H9 (cell line): ENCODE measurements around the gene BCAR1. TPM values are rescaled to one million over a fixed set of nuclear protein-coding genes. Genes with fewer than 3 reads are reported as not detected.

Source experiments
- DNase-seq: peaks from one replicate; pipeline ENCODE4 v3.0.0-alpha.2; 2017
- H2AFZ ChIP-seq: one replicate; pipeline ENCODE4 v1.6.1; 2013; ENCODE audit warnings: mild to moderate bottlenecking, low read length, control low read depth, moderate library complexity
- H2AK5ac ChIP-seq: 2 replicates; pipeline ENCODE4 v1.6.1; 2013; ENCODE audit warnings: low read length, control low read depth, mixed read lengths; ENCODE audit not compliant: insufficient read length
- H2BK120ac ChIP-seq: one replicate; pipeline ENCODE4 v1.6.1; 2013; ENCODE audit warnings: low read depth, mild to moderate bottlenecking, low read length, control low read depth, inconsistent platforms; ENCODE audit not compliant: poor library complexity, severe bottlenecking
- H2BK12ac ChIP-seq: 2 replicates; pipeline ENCODE4 v1.6.1; 2013; ENCODE audit warnings: low read length, control low read depth, mixed read lengths, low read depth; ENCODE audit not compliant: insufficient read length
- H2BK15ac ChIP-seq: 2 replicates; pipeline ENCODE4 v1.6.1; 2013; ENCODE audit warnings: low read depth, low read length, control low read depth
- H2BK20ac ChIP-seq: one replicate; pipeline ENCODE4 v1.6.1; 2013; ENCODE audit warnings: low read depth, mild to moderate bottlenecking, low read length, control low read depth, inconsistent platforms; ENCODE audit not compliant: poor library complexity, severe bottlenecking
- H2BK5ac ChIP-seq: 2 replicates; pipeline ENCODE4 v1.6.1; 2013; ENCODE audit warnings: low read length, control low read depth, mixed read lengths; ENCODE audit not compliant: insufficient read length
- H3K14ac ChIP-seq: 2 replicates; pipeline ENCODE4 v1.6.1; 2013; ENCODE audit warnings: low read length, control low read depth; ENCODE audit not compliant: insufficient read depth
- H3K18ac ChIP-seq: 2 replicates; pipeline ENCODE4 v1.6.1; 2013; ENCODE audit warnings: low read depth, mild to moderate bottlenecking, mixed read lengths, low read length, control low read depth; ENCODE audit not compliant: insufficient read length
- H3K23ac ChIP-seq: 2 replicates; pipeline ENCODE4 v1.6.1; 2013; ENCODE audit warnings: low read length, control low read depth, mixed read lengths, low read depth; ENCODE audit not compliant: insufficient read length
- H3K23me2 ChIP-seq: 2 replicates; pipeline ENCODE4 v1.6.1; 2013; ENCODE audit warnings: low read depth, mild to moderate bottlenecking, mixed read lengths, low read length, control low read depth; ENCODE audit not compliant: insufficient read length, poor library complexity, severe bottlenecking
- H3K27ac ChIP-seq: 2 replicates; pipeline ENCODE4 v1.5.1; 2013; ENCODE audit warnings: low read length, control low read depth, mixed read lengths, low read depth; ENCODE audit not compliant: insufficient read length
- H3K27me3 ChIP-seq: 2 replicates; pipeline ENCODE4 v1.6.1; 2013; ENCODE audit warnings: low read length, control low read depth, inconsistent platforms; ENCODE audit not compliant: insufficient read depth
- H3K4ac ChIP-seq: 2 replicates; pipeline ENCODE4 v1.6.1; 2013; ENCODE audit warnings: low read depth, mild to moderate bottlenecking, control low read depth, inconsistent platforms, low read length, moderate library complexity
- H3K4me1 ChIP-seq: 2 replicates; pipeline ENCODE4 v1.6.1; 2013; ENCODE audit warnings: low read length, control low read depth, inconsistent platforms; ENCODE audit not compliant: insufficient read depth
- H3K4me2 ChIP-seq: 2 replicates; pipeline ENCODE4 v1.6.1; 2013; ENCODE audit warnings: low read length, control low read depth, mixed read lengths; ENCODE audit not compliant: insufficient read length, insufficient read depth
- H3K56ac ChIP-seq: 2 replicates; pipeline ENCODE4 v1.6.1; 2013; ENCODE audit warnings: low read depth, mild to moderate bottlenecking, mixed read lengths, low read length, control low read depth; ENCODE audit not compliant: insufficient read length
- H3K79me1 ChIP-seq: 2 replicates; pipeline ENCODE4 v1.6.1; 2013; ENCODE audit warnings: low read depth, mild to moderate bottlenecking, moderate library complexity, low read length, control low read depth, inconsistent platforms; ENCODE audit not compliant: insufficient read depth, poor library complexity, severe bottlenecking
- H3K79me2 ChIP-seq: 2 replicates; pipeline ENCODE4 v1.6.1; 2013; ENCODE audit warnings: low read length, control low read depth, inconsistent platforms; ENCODE audit not compliant: insufficient read depth
- H3K9ac ChIP-seq: 2 replicates; pipeline ENCODE4 v1.6.1; 2013; ENCODE audit warnings: low read length, control low read depth, mixed read lengths; ENCODE audit not compliant: insufficient read length; ENCODE audit errors: extremely low read depth
- H3K9me3 ChIP-seq: one replicate; pipeline ENCODE4 v1.6.1; 2013; ENCODE audit warnings: low read depth, low read length, inconsistent platforms; ENCODE audit not compliant: control insufficient read depth
- H3T11ph ChIP-seq: one replicate; pipeline ENCODE4 v1.6.1; 2013; ENCODE audit warnings: mild to moderate bottlenecking, low read length, control low read depth, inconsistent platforms
- H4K20me1 ChIP-seq: one replicate; pipeline ENCODE4 v1.6.1; 2013; ENCODE audit not compliant: control insufficient read depth, insufficient read length, insufficient read depth
- H4K5ac ChIP-seq: 2 replicates; pipeline ENCODE4 v1.6.1; 2013; ENCODE audit warnings: low read depth, mild to moderate bottlenecking, mixed read lengths, low read length, control low read depth; ENCODE audit not compliant: insufficient read length
- H4K8ac ChIP-seq: replicated peaks from 2 replicates; pipeline ENCODE4 v1.6.1; 2013; ENCODE audit warnings: low read length, control low read depth, mixed read lengths, low read depth; ENCODE audit not compliant: insufficient read length
- H4K91ac ChIP-seq: 2 replicates; pipeline ENCODE4 v1.6.1; 2013; ENCODE audit warnings: low read depth, mild to moderate bottlenecking, moderate library complexity, mixed read lengths, low read length, control low read depth; ENCODE audit not compliant: insufficient read length
- H3K27ac Mint-ChIP-seq, 3 experiments: 2 replicates in 2 of 3; 3 replicates in 1 of 3; pipeline ENCODE4 v1.8.0; 2020 to 2021; ENCODE audit warnings: mixed read lengths in 3 of 3, mild to moderate bottlenecking in 1 of 3, moderate library complexity in 1 of 3
- H3K27me3 Mint-ChIP-seq: 2 replicates; pipeline ENCODE4 v1.8.0; 2021; ENCODE audit warnings: low read depth, mild to moderate bottlenecking, moderate library complexity, mixed read lengths
- H3K36me3 Mint-ChIP-seq, 3 experiments: 2 replicates in 2 of 3; 3 replicates in 1 of 3; pipeline ENCODE4 v1.8.0; 2020 to 2021; ENCODE audit warnings: low read depth in 3 of 3, mixed read lengths in 3 of 3; ENCODE audit not compliant: insufficient read depth in 1 of 3
- H3K4me1 Mint-ChIP-seq, 2 experiments: 2 replicates each; pipeline ENCODE4 v1.8.0; 2020; ENCODE audit warnings: mixed read lengths in 2 of 2
- H3K4me3 Mint-ChIP-seq, 2 experiments: 2 replicates in 1 of 2; 3 replicates in 1 of 2; pipeline ENCODE4 v1.8.0; 2020 to 2021; ENCODE audit warnings: mild to moderate bottlenecking in 2 of 2, mixed read lengths in 2 of 2, moderate library complexity in 1 of 2
- H3K9me3 Mint-ChIP-seq, 2 experiments: 2 replicates in 1 of 2; 3 replicates in 1 of 2; pipeline ENCODE4 v1.8.0; 2020; ENCODE audit warnings: mild to moderate bottlenecking in 2 of 2, mixed read lengths in 2 of 2, moderate library complexity in 1 of 2
- WGBS: extraction: QIAGEN DNeasy Blood & Tissue Kit; methylation state at CpG from one replicate; pipeline ENCODE4 v1.1.7; 2013; ENCODE audit warnings: missing lambda C conversion rate, low lambda C conversion rate, mixed read lengths; ENCODE audit not compliant: insufficient read length; ENCODE audit errors: extremely low coverage; 5-methylcytosine and 5-hydroxymethylcytosine counted together
- total RNA-seq: library from RNA; stranded (reverse); gene quantifications from 2 replicates; pipeline ENCODE4 v1.2.1, GENCODE V29; 2021
- TF ChIP-seq, protein P1 (sequence below): fragments of 200-600 bp; sonication (generic); conservative IDR thresholded peaks from 3 replicates; pipeline ENCODE4 v1.8.0; 2021; ENCODE audit warnings: antibody characterized with exemption, mild to moderate bottlenecking

Gene BCAR1
- total RNA-seq, 1 experiment from 2014 or later, result 97.1 TPM

DNA sequence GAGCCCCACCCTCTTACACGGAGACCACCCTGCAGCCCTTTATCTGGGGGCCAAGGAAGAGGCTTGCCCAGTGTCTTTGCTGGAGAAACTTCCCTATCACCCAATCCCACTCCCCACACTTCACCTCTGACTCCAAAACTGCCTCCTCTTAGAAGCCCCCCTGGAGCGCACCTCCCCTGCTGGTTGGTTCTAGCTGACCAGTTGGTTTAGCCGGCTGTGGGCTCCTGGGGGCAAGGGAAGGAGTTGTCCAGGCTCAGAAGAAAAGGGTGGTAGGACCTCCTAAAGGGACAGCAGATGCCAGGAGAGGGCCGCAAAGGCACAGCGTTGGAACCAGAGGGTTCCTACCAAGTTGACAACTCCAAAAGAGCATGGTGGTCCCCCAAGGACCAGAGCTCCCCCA is 2.0 kb downstream of the BCAR1 start:
- DNase-seq, result no peak
- H2BK120ac ChIP-seq, result no peak overlapping the region
- Mint-ChIP-seq H3K4me3 (peak overlapping the region; percentile 51 to 77; a peak in 3 of 5 replicates), H3K27me3 (no peaks in the 10 kb centered on the region; the same call in 1 of the 2 replicates), H3K4me1 (peaks cover 60 to 70% of the 10 kb centered on the region in 2 experiments), H3K36me3 (peaks cover 0 to 2% (median 2%) of the 10 kb centered on the region in 3 experiments; a peak in 1 of 7 replicates), H3K9me3 (no peaks in the 10 kb centered on the region), H3K27ac (no peak overlapping the region)
- no peak overlapping the region for H2AK5ac ChIP-seq
- no peaks in the 10 kb centered on the region for H3K9me3 ChIP-seq
- no peak overlapping the region for H3K18ac ChIP-seq
- peaks cover 15% of the 10 kb centered on the region for H3K23me2 ChIP-seq
- no peak overlapping the region for H3K4ac ChIP-seq
- WGBS, result no CpG with 5 or more reads among the region's 5 CpGs
- H3K4me2 ChIP-seq, result peak overlapping the region; percentile 67
- TF ChIP-seq, protein P1, sequence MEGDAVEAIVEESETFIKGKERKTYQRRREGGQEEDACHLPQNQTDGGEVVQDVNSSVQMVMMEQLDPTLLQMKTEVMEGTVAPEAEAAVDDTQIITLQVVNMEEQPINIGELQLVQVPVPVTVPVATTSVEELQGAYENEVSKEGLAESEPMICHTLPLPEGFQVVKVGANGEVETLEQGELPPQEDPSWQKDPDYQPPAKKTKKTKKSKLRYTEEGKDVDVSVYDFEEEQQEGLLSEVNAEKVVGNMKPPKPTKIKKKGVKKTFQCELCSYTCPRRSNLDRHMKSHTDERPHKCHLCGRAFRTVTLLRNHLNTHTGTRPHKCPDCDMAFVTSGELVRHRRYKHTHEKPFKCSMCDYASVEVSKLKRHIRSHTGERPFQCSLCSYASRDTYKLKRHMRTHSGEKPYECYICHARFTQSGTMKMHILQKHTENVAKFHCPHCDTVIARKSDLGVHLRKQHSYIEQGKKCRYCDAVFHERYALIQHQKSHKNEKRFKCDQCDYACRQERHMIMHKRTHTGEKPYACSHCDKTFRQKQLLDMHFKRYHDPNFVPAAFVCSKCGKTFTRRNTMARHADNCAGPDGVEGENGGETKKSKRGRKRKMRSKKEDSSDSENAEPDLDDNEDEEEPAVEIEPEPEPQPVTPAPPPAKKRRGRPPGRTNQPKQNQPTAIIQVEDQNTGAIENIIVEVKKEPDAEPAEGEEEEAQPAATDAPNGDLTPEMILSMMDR, result no peak
- H3K79me2 ChIP-seq, result peaks cover 50% of the 10 kb centered on the region; the same call in 1 of the 2 replicates
- no peak overlapping the region for H3K14ac ChIP-seq
- peaks cover 15% of the 10 kb centered on the region; the same call in 1 of the 2 replicates for H3K4me1 ChIP-seq
- H3K27me3 ChIP-seq, result no peaks in the 10 kb centered on the region
- H2BK20ac ChIP-seq, result no peak overlapping the region
- H3K56ac ChIP-seq, result no peak overlapping the region
- H4K5ac ChIP-seq, result no peak overlapping the region
- H2BK15ac ChIP-seq, result no peak overlapping the region
- no peak overlapping the region for H4K91ac ChIP-seq
- H2AFZ ChIP-seq, result no peak overlapping the region
- no peak overlapping the region for H3T11ph ChIP-seq
- no peaks in the 10 kb centered on the region for H4K20me1 ChIP-seq
- H2BK12ac ChIP-seq, result no peak overlapping the region
- peaks cover 8% of the 10 kb centered on the region for H3K79me1 ChIP-seq
- no peak overlapping the region for H2BK5ac ChIP-seq
- no peak overlapping the region for H3K23ac ChIP-seq
- H4K8ac ChIP-seq, result no peak overlapping the region
- no peak overlapping the region for H3K27ac ChIP-seq
- no peak overlapping the region for H3K9ac ChIP-seq
